HG02884 (cell line): Measurements from ENCODE around the gene TMEM204.

Experiments
- ATAC-seq: cut with Tn5 transposase; IDR thresholded peaks from one replicate; pipeline ENCODE4 v1.9.1; 2021; ENCODE audit warnings: mild to moderate bottlenecking, moderate library complexity; ENCODE audit not compliant: unreplicated experiment

TMEM204 gene

GRCh38 chr16:1533443-1533951 lies at the start of gene TMEM204:
Gene TMEM204 (plus strand): TSS chr16:1533666. CDS start chr16:1534276, 610 bp downstream.
- no peak for ATAC-seq

GRCh38 chr16:1485847-1486496 lies 47.5 kb upstream of the TMEM204 start:
- ATAC-seq = no peak

- no peak for ATAC-seq
Measured at GRCh38 chr16:1486551-1487390, 46.7 kb upstream of the TMEM204 start.

- ATAC-seq = no peak
Measured at GRCh38 chr16:1487395-1488053, 45.9 kb upstream of the TMEM204 start.

GRCh38 chr16:1488054-1488601 lies 45.3 kb upstream of the TMEM204 start:
- no peak for ATAC-seq

- no peak for ATAC-seq
Measured at GRCh38 chr16:1488619-1489018, 44.8 kb upstream of the TMEM204 start, which contains the start of gene PTX4. Gene PTX4 (minus strand): TSS chr16:1488944. CDS start chr16:1488909, 35 bp downstream.

GRCh38 chr16:1489077-1489476 lies 44.4 kb upstream of the TMEM204 start:
- no peak for ATAC-seq

- ATAC-seq = no peak
Measured at GRCh38 chr16:1491327-1491726, 42.1 kb upstream of the TMEM204 start.

GRCh38 chr16:1492082-1492922 lies 41.2 kb upstream of the TMEM204 start:
- no peak for ATAC-seq

- no peak for ATAC-seq
Measured at GRCh38 chr16:1492923-1493745, 40.3 kb upstream of the TMEM204 start, which contains the start of gene TELO2. Gene TELO2 (plus strand): TSS chr16:1493360. CDS start chr16:1494282, 922 bp downstream.

- ATAC-seq = no peak
Measured at GRCh38 chr16:1493746-1494094, 39.7 kb upstream of the TMEM204 start.

GRCh38 chr16:1494129-1494640 lies 39.3 kb upstream of the TMEM204 start:
- ATAC-seq = no peak

- no peak for ATAC-seq
Measured at GRCh38 chr16:1494711-1495110, 38.8 kb upstream of the TMEM204 start.

- ATAC-seq = no peak
Measured at GRCh38 chr16:1495211-1495888, 38.1 kb upstream of the TMEM204 start.

GRCh38 chr16:1495889-1496262 lies 37.6 kb upstream of the TMEM204 start:
- ATAC-seq = no peak

GRCh38 chr16:1496464-1496863 lies 37.0 kb upstream of the TMEM204 start:
- ATAC-seq = no peak

- ATAC-seq = no peak
Measured at GRCh38 chr16:1497014-1497598, 36.4 kb upstream of the TMEM204 start.
